ENCODE results near the gene CLDN9. TPM values are rescaled to one million over a fixed set of nuclear protein-coding genes. Genes with fewer than 3 reads are reported as not detected.

CLDN9 gene
- total and polyA plus RNA-seq, 11 donors = 0.13 to 2.0 (median 0.75) TPM

- peaks cover 31 to 99% (median 74%) of the 10 kb centered on the region in 9 donors for H3K27me3 ChIP-seq
- peaks cover 0 to 19% (median 0%) of the 10 kb centered on the region in 12 donors for H3K4me1 ChIP-seq
- no peaks in the 10 kb centered on the region for H3K9me3 ChIP-seq
- 3 to 9% (median 4%) methylated on average over 15 to 40 of the region's 40 CpGs for WGBS, 4 donors
- no peak for TF ChIP-seq CTCF (IDR thresholded peaks at IDR 0.05)
- no peak for TF ChIP-seq POLR2A (IDR thresholded peaks at IDR 0.05)
- intact Hi-C loops (cut with DNase I) = no loop called here
- no peaks in the 10 kb centered on the region for H3K36me3 ChIP-seq
- ATAC-seq = peak in 1 of 4 donors; percentile 21
- H3K4me3 ChIP-seq = peak overlapping the region in 2 of 12 donors; percentile 16 to 20
- no peak for DNase-seq
- no peak overlapping the region for H3K27ac ChIP-seq
Observed at GRCh38 chr16:3035972-3036725, 23.4 kb downstream of the CLDN9 start.

GRCh38 chr16:3036726-3037315, 24.1 kb downstream of the CLDN9 start, which contains the start of gene BICDL2:
Gene BICDL2, minus strand, starts transcription at chr16:3036944. Its CDS starts 1,448 bp downstream, at chr16:3035496.
- H3K36me3 ChIP-seq = no peaks in the 10 kb centered on the region
- intact Hi-C loops (cut with DNase I) = no loop called here
- H3K9me3 ChIP-seq = no peaks in the 10 kb centered on the region
- WGBS, 4 donors = 7 to 16% (median 11%) methylated on average over 19 to 44 of the region's 44 CpGs
- H3K27ac ChIP-seq = no peak within 1 kb of the TSS
- no peak for ATAC-seq
- TF ChIP-seq CTCF (IDR thresholded peaks at IDR 0.05) (no peak), POLR2A (IDR thresholded peaks at IDR 0.05) (no peak)
- H3K4me1 ChIP-seq = peaks cover 0 to 15% (median 0%) of the 10 kb centered on the region in 12 donors
- no peak for DNase-seq
- H3K27me3 ChIP-seq = peaks cover 31 to 98% (median 71%) of the 10 kb centered on the region in 9 donors
- H3K4me3 ChIP-seq = peak within 1 kb of the TSS in 2 of 12 donors; percentile 16 to 20

- intact Hi-C loops (cut with DNase I) = no loop called here
- no peak overlapping the region for H3K27ac ChIP-seq
- 21 to 52% (median 43%) methylated on average over 3 to 11 of the region's 11 CpGs for WGBS, 4 donors
Observed at GRCh38 chr16:3038256-3038655, 25.5 kb downstream of the CLDN9 start.

More at GRCh38 chr16:3038256-3038655, 25.5 kb downstream of the CLDN9 start:
- Histone ChIP-seq H3K4me3 (no peak overlapping the region), H3K4me1 (peaks cover 0 to 14% (median 0%) of the 10 kb centered on the region in 12 donors), H3K36me3 (no peaks in the 10 kb centered on the region), H3K27me3 (peaks cover 28 to 98% (median 63%) of the 10 kb centered on the region in 9 donors), H3K9me3 (no peaks in the 10 kb centered on the region)
- TF ChIP-seq POLR2A (IDR thresholded peaks at IDR 0.05) (no peak), CTCF (IDR thresholded peaks at IDR 0.05) (no peak)
- ATAC-seq (no peak), DNase-seq (no peak)

Data from heart left ventricle (tissue), 16 donors.